HG03457 (cell line): ENCODE measurements around the gene TCIRG1.
"Not testable (repeated sequence)": the region's sequence is repeated elsewhere in the genome, so short reads cannot be mapped to it uniquely, and the experiment has no call there.

Experiments used
- ATAC-seq: cut with Tn5 transposase; IDR thresholded peaks from one replicate; pipeline ENCODE4 v1.9.1; 2021; ENCODE audit warnings: moderate number of reproducible peaks; ENCODE audit not compliant: unreplicated experiment

TCIRG1 gene

GRCh38 chr11:68038718-68039525, at the start of gene TCIRG1:
TCIRG1 (plus strand) TSS chr11:68039025; CDS start chr11:68041272, 2,247 bp downstream.
- no peak for ATAC-seq

- ATAC-seq, result not testable (repeated sequence)
Measured at GRCh38 chr11:67990546-67991346, 48.1 kb upstream of the TCIRG1 start.

GRCh38 chr11:67991347-67992121, 47.3 kb upstream of the TCIRG1 start:
- ATAC-seq, result not testable (repeated sequence)

- ATAC-seq, result not testable (repeated sequence)
Measured at GRCh38 chr11:67993821-67994220, 45.0 kb upstream of the TCIRG1 start.

- ATAC-seq, result not testable (repeated sequence)
Measured at GRCh38 chr11:67994387-67994786, 44.4 kb upstream of the TCIRG1 start.

- not testable (repeated sequence) for ATAC-seq
Measured at GRCh38 chr11:67995129-67995528, 43.7 kb upstream of the TCIRG1 start.

- ATAC-seq, result not testable (repeated sequence)
Measured at GRCh38 chr11:67995579-67995978, 43.2 kb upstream of the TCIRG1 start.

- ATAC-seq, result no peak
Measured at GRCh38 chr11:67996051-67996450, 42.8 kb upstream of the TCIRG1 start.

- ATAC-seq, result no peak
Measured at GRCh38 chr11:67996622-67997474, 42.0 kb upstream of the TCIRG1 start.

- ATAC-seq, result no peak
Measured at GRCh38 chr11:67997475-67997921, 41.3 kb upstream of the TCIRG1 start.

- no peak for ATAC-seq
Measured at GRCh38 chr11:67998150-67999045, 40.4 kb upstream of the TCIRG1 start.

- no peak for ATAC-seq
Measured at GRCh38 chr11:67999201-67999629, 39.6 kb upstream of the TCIRG1 start.

- no peak for ATAC-seq
Measured at GRCh38 chr11:67999704-68000103, 39.1 kb upstream of the TCIRG1 start.

GRCh38 chr11:68002575-68002937, 36.3 kb upstream of the TCIRG1 start:
- ATAC-seq, result no peak

GRCh38 chr11:68002938-68003845, 35.6 kb upstream of the TCIRG1 start:
- ATAC-seq, result no peak

- ATAC-seq, result no peak
Measured at GRCh38 chr11:68003846-68004550, 34.8 kb upstream of the TCIRG1 start, which contains the start of gene UNC93B1. UNC93B1 (minus strand) TSS chr11:68004097; CDS start chr11:68004043, 54 bp downstream.

GRCh38 chr11:68004551-68005335, 34.1 kb upstream of the TCIRG1 start:
- ATAC-seq, result no peak
